GM21576 (cell line): ENCODE measurements around the gene DSCAML1.

ENCODE experiments used
- ATAC-seq: cut with Tn5 transposase; IDR thresholded peaks from one replicate; pipeline ENCODE4 v1.9.1; 2021; ENCODE audit warnings: mild to moderate bottlenecking, moderate library complexity; ENCODE audit not compliant: unreplicated experiment

Gene DSCAML1

GRCh38 chr11:117642835-117643234, 154.2 kb downstream of the DSCAML1 start:
- ATAC-seq: no peak

DNA sequence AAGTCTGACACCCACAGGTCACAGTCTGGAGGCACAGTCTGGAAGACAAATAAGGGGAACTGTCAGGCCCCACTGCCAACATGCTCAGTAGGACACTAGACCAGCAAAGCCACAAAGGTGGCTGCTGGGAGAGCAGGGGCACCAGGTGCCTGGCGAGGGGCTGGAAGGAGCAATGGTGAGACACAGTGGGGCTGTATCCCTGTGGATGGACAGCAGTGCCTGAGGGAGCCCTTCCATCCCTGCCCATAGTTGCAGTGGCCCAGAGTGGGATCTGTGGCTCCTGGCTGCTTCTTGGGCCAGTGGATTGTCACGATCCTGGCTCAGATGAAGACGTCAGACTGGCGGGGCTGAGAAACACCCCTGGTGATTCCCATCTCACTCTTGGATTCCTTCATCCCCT, 154.6 kb downstream of the DSCAML1 start:
- ATAC-seq: no peak

DNA sequence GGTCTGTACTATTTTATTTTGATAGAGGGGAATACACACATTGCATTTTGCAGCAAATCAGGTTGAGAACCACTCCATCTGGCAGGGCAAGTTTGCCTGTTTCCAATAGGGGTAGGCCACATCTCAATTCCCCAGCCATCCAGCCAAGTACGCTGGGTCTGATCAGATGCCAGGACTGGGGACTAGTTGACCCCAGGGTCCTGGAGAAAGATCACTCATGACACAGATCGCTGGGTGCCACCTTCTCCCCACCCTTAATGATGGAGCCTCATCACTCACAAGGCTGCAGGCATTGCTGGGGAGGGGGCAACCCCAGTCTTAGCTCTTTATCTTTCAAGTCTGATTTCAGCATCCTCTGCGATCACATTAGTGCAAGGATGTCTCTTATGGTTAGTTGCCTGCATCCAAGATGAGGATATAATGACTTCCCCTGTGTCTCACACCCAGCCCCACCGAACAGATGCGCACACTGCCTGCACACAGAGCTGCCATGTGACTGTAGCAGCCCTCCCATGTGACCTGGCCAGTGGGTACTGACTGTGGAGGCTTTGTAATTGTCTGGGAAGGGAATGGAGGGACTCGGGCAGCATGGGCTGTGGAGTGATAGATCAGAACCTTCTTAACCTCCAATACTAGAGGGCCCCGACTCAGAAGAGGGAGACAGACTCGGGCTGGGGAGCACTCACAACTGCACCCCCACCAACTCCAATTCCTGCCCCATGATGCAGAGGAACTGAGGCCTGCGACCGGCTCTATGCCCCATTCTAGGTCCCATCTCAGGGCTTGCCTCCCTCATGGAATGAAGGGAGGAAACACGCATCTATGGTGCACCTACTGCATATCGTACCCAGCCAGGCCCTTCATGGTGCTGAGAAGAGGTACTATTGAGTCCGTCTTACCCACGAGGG, 155.8 kb downstream of the DSCAML1 start:
- no peak for ATAC-seq

- no peak for ATAC-seq
Observed at GRCh38 chr11:117640041-117640440, 157.0 kb downstream of the DSCAML1 start.

- no peak for ATAC-seq
Observed at GRCh38 chr11:117639601-117640000, 157.4 kb downstream of the DSCAML1 start.

DNA sequence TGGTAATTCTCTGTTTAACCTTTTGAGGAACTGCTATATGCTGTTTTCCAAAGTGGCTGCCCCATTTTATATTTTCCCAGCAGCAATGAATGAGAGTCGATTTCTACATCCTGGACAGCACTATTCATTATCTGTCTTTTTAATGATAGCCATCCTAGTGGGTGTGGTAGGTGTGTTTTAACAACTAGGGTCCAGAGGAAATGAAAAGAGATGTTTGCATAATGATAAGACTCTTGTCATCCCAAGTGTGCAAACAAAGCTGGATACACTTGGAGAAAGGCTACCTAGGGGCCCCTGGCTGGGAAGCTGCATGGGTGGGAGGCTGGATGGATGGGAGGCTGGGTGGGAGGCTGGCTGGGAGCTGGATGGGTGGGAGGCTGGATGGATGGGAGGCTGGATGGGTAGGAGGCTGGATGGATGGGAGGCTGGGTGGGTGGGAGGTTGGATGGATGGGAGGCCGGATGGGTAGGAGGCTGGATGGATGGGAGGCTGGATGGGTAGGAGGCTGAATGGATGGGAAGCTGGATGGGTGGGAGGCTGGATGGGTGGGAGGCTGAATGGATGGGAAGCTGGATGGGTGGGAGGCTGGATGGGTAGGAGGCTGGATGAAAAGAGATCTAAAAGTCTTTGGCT, 158.0 kb downstream of the DSCAML1 start:
- ATAC-seq: no peak

GRCh38 chr11:117634756-117635603, 162.0 kb downstream of the DSCAML1 start:
- no peak for ATAC-seq

DNA sequence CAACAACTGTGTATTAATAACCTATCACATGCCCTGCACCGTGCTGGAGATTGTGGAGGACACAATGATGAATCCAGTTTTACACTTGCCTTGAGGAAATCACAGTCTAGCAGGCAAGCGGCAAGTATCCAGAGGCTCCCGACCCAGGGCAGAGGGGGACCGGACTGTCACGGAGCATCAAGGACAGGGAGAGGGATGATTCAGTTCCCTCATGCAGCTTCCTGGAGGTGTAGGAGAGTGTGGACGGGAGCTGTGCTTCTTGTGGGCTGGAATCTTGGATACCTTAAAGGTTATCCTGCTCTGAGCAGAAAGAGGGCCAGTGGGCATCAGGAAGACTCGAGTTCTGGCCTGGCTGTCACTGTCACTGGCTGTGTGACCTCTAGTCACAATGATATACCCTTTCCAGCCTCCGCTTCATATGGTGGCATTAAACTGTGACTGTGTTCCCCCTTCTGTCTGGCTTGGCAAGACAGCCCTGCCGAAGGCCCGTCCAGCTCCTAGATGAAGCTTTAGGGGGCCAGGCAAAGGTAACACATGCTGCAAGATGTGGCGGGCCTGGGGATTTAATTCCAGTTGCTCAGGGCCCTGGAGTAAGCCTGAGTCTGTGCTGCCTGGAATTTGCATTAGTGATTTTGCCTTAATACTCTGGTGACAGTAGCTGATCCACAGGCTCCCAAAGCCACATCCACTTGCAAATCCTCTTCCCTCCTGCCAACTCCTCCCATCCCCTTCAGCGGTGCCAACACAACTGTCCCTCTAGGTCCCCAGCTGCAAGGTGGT, 162.8 kb downstream of the DSCAML1 start:
- no peak for ATAC-seq

DNA sequence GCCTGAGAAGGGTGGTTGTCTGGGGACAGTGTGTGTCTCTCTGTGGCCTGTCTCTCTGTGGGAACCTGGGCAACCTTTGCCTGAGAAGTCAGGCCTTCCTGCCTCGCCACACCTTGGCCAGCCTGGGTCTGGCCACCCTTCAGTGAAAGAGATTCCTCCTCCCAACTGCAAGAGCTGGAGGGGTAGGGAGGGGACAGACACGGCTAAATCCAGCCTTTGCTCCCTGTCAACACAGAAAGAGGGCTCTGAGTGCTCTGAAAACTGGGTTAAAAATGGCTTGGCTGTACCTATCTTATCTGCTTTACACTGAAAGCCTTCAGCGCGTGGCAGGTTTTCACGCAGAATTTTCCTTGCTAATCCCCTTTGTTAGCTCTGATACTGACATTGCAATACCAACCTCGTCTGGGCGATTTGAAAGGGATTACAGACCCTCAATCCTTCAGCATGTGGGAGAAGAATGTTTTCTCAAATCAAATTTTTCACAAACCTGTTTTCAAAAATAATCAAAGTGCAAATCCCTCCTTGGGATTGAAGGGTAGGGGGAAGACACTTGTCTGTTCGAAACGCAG, 163.7 kb downstream of the DSCAML1 start:
- ATAC-seq: no peak

DNA sequence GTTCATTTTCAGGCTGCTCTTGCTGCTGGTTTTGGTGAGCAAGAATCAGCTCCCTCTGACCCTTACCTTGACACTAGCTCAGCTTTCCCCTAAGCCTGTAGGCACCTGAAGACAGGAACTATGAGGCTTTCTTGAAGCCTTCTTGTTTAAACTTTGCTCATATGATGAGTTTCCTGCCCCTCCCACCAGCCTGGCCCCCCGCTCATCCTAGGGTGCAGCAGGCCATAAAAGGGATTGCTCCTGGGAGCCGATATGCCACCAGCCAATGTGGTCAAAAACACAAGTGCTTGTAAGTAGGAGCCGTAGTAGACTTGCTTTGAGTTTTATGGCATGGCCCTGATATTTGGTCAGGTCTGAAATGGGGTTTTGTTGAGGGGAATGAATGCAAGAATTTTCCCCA, 164.7 kb downstream of the DSCAML1 start:
- no peak for ATAC-seq

GRCh38 chr11:117631336-117632140, 165.5 kb downstream of the DSCAML1 start:
- ATAC-seq: no peak

DNA sequence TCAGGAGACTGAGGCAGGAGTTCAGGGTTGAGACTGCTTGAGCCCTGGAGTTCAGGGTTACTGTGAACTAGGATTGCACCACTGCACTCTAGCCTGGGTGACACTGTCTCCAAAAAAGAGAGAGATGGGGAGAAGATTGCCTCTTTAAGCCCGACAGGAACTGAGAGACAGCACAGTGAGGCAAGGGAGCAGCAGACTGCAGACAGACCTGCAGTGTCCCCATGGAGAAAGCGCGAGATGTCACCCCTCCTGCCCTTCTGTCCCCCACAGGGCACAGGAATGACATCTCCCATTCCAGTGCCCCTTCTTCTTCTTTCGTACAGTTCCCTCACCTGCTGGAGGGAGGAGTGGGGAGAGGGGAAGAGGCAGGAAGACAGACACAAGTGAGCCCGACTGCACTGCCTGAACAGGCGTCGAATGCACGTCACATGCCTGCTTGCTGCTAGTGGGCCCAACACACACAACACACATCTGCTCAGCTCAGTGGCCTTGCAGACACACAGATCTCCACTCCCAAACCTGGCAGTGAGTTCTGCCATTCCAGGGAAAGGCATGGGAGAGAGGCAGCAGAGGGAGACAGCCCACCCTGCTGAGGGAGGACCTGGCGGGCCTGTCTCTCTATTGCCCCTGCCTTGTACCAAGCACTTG, 167.0 kb downstream of the DSCAML1 start:
- no peak for ATAC-seq

DNA sequence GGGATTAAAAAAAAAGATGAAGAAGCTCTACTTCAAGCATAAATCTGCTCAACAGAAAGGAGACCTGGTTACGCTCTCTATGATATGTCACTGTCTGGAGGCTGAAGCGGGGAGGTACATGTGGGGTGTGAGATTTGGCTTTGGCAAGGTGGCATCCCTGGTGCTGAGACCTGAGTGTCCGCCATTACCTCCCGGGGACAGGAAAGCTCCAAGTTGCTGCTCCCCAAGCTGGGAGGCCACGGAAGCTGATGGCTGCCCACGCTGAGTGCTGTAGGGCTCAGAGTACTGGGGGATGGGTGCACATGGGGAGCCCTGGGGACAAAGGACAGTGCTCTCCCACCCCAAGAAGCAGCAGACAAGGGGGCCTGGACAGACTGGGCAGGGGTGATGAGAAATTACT, 167.9 kb downstream of the DSCAML1 start:
- ATAC-seq: no peak

DNA sequence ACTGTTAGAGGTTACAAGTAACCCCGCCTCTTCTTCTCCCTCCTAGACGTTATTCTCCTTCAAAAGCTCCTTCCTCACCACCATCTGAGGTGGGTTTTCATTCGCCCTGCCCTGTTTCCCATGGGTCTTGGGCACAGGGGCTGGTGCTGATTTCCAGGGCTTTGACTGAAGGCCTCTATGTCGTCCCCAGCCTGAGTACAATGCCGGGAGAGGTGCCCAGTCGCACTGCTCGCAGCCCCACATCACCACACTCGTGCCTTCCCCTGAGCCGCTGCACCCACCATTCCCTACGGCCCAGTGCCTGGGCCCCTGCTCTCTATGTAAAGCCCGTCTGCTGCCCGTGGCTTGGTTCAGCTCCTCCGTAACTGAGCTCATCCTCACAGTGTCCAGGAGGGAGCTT, 169.8 kb downstream of the DSCAML1 start:
- no peak for ATAC-seq

GRCh38 chr11:117626576-117626975, 170.4 kb downstream of the DSCAML1 start:
- ATAC-seq: no peak

DNA sequence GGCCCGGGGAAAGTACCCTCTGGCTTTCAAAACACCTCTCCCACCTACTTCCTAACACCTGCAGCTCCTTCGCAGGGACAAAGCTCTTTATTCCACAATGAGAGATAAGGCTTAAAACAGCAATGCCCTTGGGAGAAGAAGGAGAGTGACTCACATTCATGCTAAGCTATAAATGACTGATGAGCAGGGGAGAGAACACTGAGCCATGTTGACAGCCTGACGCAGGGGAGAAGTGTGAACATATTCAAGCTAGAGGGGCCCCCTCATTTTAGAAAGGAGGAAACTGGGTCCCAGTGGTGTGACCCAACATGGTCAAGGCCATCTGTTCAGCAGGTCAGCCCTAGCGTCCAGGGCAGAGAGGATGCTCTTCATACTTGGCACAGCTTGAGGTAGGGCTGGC, 171.8 kb downstream of the DSCAML1 start:
- no peak for ATAC-seq

DNA sequence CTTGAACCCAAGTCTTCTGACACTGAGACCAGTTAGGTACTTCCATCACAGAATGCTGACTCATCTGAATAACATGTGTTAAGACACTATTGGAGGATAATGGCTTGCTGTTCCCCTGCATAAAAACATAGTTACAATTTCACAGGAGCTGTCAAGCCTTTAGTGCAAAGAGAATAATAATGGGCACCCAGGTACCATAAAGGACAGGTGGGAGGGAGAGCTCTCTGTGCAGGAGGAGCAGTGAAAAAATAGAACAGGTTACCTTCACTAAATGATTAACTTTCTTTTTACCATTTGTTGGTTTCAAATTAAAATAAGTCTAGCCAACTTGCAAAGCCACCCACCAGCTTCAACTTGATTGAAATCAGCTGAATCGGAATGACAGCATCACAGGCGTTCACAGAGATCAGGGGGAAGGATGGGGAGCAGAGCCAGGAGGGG, 173.2 kb downstream of the DSCAML1 start:
- ATAC-seq: no peak

- no peak for ATAC-seq
Observed at GRCh38 chr11:117621226-117621625, 175.8 kb downstream of the DSCAML1 start.

DNA sequence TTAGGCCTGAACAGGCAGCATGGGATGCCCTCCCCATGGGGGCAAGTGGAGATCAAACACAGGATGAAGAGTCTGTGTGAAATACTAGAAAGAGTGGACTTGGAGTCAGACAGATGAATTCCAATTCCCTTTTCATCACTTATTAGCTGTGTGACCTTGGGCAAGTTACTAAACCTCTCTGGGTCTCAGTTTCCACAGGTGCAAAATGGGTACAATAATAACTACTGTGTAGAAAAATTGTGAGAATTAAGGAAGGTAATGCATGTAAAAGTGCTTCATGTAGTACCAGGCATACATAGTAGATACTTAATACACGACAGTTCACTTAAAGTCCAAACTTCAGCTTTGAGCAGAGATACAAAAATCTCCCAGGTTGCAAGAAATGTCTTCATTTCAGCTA, 176.4 kb downstream of the DSCAML1 start:
- no peak for ATAC-seq
